Lung microvascular endothelial cell (primary cell): ENCODE measurements around the gene TOR4A. TPM values are rescaled to one million over a fixed set of nuclear protein-coding genes. Genes with fewer than 3 reads are reported as not detected.

ENCODE experiments used
- DNase-seq, 2 donors: peaks; one replicate each; pipeline versions ENCODE4 v3.0.0 to v3.0.0-alpha.2; 2010; ENCODE audit warnings: low read depth in 2 of 2
- total RNA-seq: library from RNA; depleted of rRNA; stranded (reverse); fragments of >200 nt; gene quantifications from 2 replicates; pipeline ENCODE4 v1.2.1, GENCODE V29; 2014

The TOR4A gene
- total RNA-seq, 1 donor from 2014 or later, result 21.8 TPM

- DNase-seq, result peak; percentile 87 to 95
Measured at GRCh38 chr9:137294091-137294680, 16.7 kb downstream of the TOR4A start.

GRCh38 chr9:137294681-137295237, 17.2 kb downstream of the TOR4A start:
- DNase-seq, result peak; percentile 52 to 72

- peak; percentile 53 to 67 for DNase-seq
Measured at GRCh38 chr9:137295238-137295811, 17.8 kb downstream of the TOR4A start.

GRCh38 chr9:137295849-137296669, 18.5 kb downstream of the TOR4A start:
- DNase-seq, result peak; percentile 46 to 57

GRCh38 chr9:137296670-137297664, 19.4 kb downstream of the TOR4A start:
- DNase-seq, result peak; percentile 96 to 97

GRCh38 chr9:137297966-137298365, 20.4 kb downstream of the TOR4A start:
- peak in 1 of 2 donors; percentile 39 for DNase-seq

GRCh38 chr9:137298401-137299202, 21.1 kb downstream of the TOR4A start:
- peak; percentile 83 to 95 for DNase-seq

GRCh38 chr9:137299203-137299565, 21.7 kb downstream of the TOR4A start:
- peak; percentile 46 to 56 for DNase-seq

GRCh38 chr9:137299938-137300337, 22.4 kb downstream of the TOR4A start:
- DNase-seq, result peak; percentile 59 to 73

- DNase-seq, result peak; percentile 62 to 68
Measured at GRCh38 chr9:137300567-137301080, 23.1 kb downstream of the TOR4A start.

- peak; percentile 65 to 83 for DNase-seq
Measured at GRCh38 chr9:137301081-137301947, 23.8 kb downstream of the TOR4A start.

- DNase-seq, result peak; percentile 90 to 94
Measured at GRCh38 chr9:137302118-137302448, 24.6 kb downstream of the TOR4A start, which contains the start of gene NRARP. Gene NRARP, minus strand, starts transcription at chr9:137302271. Its CDS starts 343 bp downstream, at chr9:137301928.

GRCh38 chr9:137302449-137303150, 25.1 kb downstream of the TOR4A start:
- no peak for DNase-seq

GRCh38 chr9:137303151-137303892, 25.8 kb downstream of the TOR4A start:
- peak in 1 of 2 donors; percentile 62 for DNase-seq

- peak in 1 of 2 donors; percentile 5 for DNase-seq
Measured at GRCh38 chr9:137303893-137304382, 26.4 kb downstream of the TOR4A start.

GRCh38 chr9:137304383-137305059, 27.0 kb downstream of the TOR4A start:
- peak; percentile 56 to 64 for DNase-seq
